Esophagus muscularis mucosa (tissue), 4 donors: Measurements from ENCODE around the gene SPAG16.

ENCODE experiments used
- EP300 ChIP-seq: sonication (generic); formaldehyde crosslinking; IDR thresholded peaks from one replicate; pipeline ENCODE4 v1.6.1; 2017; ENCODE audit warnings: antibody characterized with exemption
- POLR2A ChIP-seq: fragments of 450-650 bp; IDR thresholded peaks from one replicate; pipeline ENCODE4 v1.6.1; 2017; ENCODE audit warnings: antibody characterized with exemption, moderate library complexity, mild to moderate bottlenecking, low read depth
- TF ChIP-seq, protein P1 (sequence below), 3 experiments: fragments of 200-600 bp in 2 of 3; fragments of 450-650 bp in 1 of 3; sonication (generic) in 2 of 3; IDR thresholded peaks; one replicate each; pipeline ENCODE4 v1.5.1; 2017 to 2019; ENCODE audit warnings: antibody characterized with exemption in 3 of 3, mild to moderate bottlenecking in 2 of 3, moderate library complexity in 1 of 3

DNA sequence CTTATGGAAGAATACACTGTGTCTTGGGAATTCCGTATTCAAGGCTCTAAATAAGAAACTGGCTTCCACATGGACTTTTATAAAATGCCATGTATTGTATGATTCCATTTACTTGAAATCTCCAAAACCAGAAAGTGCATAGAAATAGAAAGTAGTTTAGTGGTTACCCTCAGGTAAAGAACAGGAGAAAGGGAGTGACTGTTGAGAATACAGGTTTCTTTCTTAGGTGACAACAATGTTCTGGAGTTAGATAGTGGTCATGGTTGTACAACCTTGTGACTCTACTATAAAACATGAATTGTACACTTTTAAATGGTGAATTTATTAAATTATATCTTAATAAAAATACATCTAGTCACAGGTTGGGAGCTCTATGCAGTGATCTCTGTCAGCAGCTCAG is 481.8 kb downstream of the SPAG16 start:
- TF ChIP-seq, protein P1, sequence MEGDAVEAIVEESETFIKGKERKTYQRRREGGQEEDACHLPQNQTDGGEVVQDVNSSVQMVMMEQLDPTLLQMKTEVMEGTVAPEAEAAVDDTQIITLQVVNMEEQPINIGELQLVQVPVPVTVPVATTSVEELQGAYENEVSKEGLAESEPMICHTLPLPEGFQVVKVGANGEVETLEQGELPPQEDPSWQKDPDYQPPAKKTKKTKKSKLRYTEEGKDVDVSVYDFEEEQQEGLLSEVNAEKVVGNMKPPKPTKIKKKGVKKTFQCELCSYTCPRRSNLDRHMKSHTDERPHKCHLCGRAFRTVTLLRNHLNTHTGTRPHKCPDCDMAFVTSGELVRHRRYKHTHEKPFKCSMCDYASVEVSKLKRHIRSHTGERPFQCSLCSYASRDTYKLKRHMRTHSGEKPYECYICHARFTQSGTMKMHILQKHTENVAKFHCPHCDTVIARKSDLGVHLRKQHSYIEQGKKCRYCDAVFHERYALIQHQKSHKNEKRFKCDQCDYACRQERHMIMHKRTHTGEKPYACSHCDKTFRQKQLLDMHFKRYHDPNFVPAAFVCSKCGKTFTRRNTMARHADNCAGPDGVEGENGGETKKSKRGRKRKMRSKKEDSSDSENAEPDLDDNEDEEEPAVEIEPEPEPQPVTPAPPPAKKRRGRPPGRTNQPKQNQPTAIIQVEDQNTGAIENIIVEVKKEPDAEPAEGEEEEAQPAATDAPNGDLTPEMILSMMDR (IDR thresholded peaks at IDR 0.05): no peak
- TF ChIP-seq POLR2A (no peak), EP300 (no peak)
